CD4-positive, alpha-beta T cell (primary cell): ENCODE results near the gene INTS11. TPM values are rescaled to one million over a fixed set of nuclear protein-coding genes. Genes with fewer than 3 reads are reported as not detected.
A peak's percentile ranks its signal among the peaks of the same experiment; 100 is the strongest.

Experiments
- ATAC-seq: fragments of 200-7000 bp; cut with Tn5 transposase; one replicate; pipeline ENCODE4 v1.10.0; 2022; ENCODE audit warnings: mild to moderate bottlenecking; ENCODE audit not compliant: poor library complexity
- CTCF ChIA-PET: fragments of 350-600 bp; sonication (Branson Sonifier 250); formaldehyde crosslinking; loops from one replicate; lab custom pipeline; 2021; ENCODE audit warnings: antibody characterized with exemption, inconsistent platforms; lab: Charles Lee
- POLR2A ChIA-PET: fragments of 350-600 bp; sonication (Branson Sonifier 250); formaldehyde crosslinking; loops from one replicate; lab custom pipeline; 2021; ENCODE audit warnings: antibody characterized with exemption, inconsistent platforms; lab: Charles Lee
- DNase-seq, 14 experiments: peaks; one replicate each; pipeline ENCODE4 v3.0.0-alpha.2; 2013 to 2020; ENCODE audit warnings: mixed read lengths in 2 of 14
- H3K27ac ChIP-seq, 2 donors: one replicate each; pipeline versions ENCODE4 v1.5.1 to v1.7.0; 2013; ENCODE audit warnings: low read length in 2 of 2, low read depth in 1 of 2, mild to moderate bottlenecking in 1 of 2
- H3K27me3 ChIP-seq, 2 experiments: 1 replicate in 1 of 2; 2 replicates in 1 of 2; pipeline versions ENCODE4 v1.6.1 to v1.7.0; 2013; ENCODE audit warnings: low read length in 2 of 2, control low read depth in 1 of 2, mild to moderate bottlenecking in 1 of 2, moderate library complexity in 1 of 2; ENCODE audit not compliant: insufficient read depth in 2 of 2, control insufficient read depth in 1 of 2
- H3K36me3 ChIP-seq: one replicate; pipeline ENCODE4 v1.6.1; 2013; ENCODE audit warnings: low read length, control low read depth; ENCODE audit not compliant: insufficient read depth
- H3K4me1 ChIP-seq: one replicate; pipeline ENCODE4 v1.6.1; 2013; ENCODE audit warnings: low read length, control low read depth; ENCODE audit not compliant: insufficient read depth
- H3K4me3 ChIP-seq: one replicate; pipeline ENCODE4 v1.5.1; 2013; ENCODE audit warnings: mild to moderate bottlenecking, low read length, moderate library complexity
- H3K9me3 ChIP-seq, 2 experiments: 1 replicate in 1 of 2; 2 replicates in 1 of 2; pipeline versions ENCODE4 v1.6.1 to v1.7.0; 2013; ENCODE audit warnings: low read length in 2 of 2, mild to moderate bottlenecking in 2 of 2, control low read depth in 1 of 2, moderate library complexity in 1 of 2; ENCODE audit not compliant: control insufficient read depth in 1 of 2, insufficient read depth in 1 of 2
- H3K27ac Mint-ChIP-seq: one replicate; pipeline ENCODE4 v1.8.0; 2020; ENCODE audit warnings: mixed read lengths
- H3K27me3 Mint-ChIP-seq: one replicate; pipeline ENCODE4 v1.8.0; 2021; ENCODE audit warnings: mixed read lengths
- H3K36me3 Mint-ChIP-seq: one replicate; pipeline ENCODE4 v1.8.0; 2021; ENCODE audit warnings: low read depth, mixed read lengths
- H3K4me1 Mint-ChIP-seq: one replicate; pipeline ENCODE4 v1.8.0; 2021; ENCODE audit warnings: low read depth, mixed read lengths
- H3K4me3 Mint-ChIP-seq: one replicate; pipeline ENCODE4 v1.8.0; 2020; ENCODE audit warnings: mild to moderate bottlenecking, mixed read lengths
- H3K9me3 Mint-ChIP-seq: one replicate; pipeline ENCODE4 v1.8.0; 2020; ENCODE audit warnings: mixed read lengths
- intact Hi-C, 2 experiments: fragments of 100-400 bp; cut with DNase I in 1 of 2; cut with micrococcal nuclease in 1 of 2; formaldehyde crosslinking; loops; one replicate each; pipeline versions ENCODE4 v1.15.1 to v1.9.0; 2023 to 2025; cut with DNase I, micrococcal nuclease
- total RNA-seq, 174 experiments: library from RNA in 2 of 174; stranded (reverse) in 2 of 174; gene quantifications; one replicate each; pipeline ENCODE4 v1.2.3 and lab custom pipeline; 2021 to 2026
- TF ChIP-seq, protein P1 (sequence below): fragments of 200-600 bp; IDR thresholded peaks from one replicate; pipeline ENCODE4 v1.8.0; 2022; ENCODE audit warnings: antibody characterized with exemption, mild to moderate bottlenecking

Gene INTS11
- total RNA-seq, 2 experiments from 2014 or later: 130 to 137 TPM

DNA sequence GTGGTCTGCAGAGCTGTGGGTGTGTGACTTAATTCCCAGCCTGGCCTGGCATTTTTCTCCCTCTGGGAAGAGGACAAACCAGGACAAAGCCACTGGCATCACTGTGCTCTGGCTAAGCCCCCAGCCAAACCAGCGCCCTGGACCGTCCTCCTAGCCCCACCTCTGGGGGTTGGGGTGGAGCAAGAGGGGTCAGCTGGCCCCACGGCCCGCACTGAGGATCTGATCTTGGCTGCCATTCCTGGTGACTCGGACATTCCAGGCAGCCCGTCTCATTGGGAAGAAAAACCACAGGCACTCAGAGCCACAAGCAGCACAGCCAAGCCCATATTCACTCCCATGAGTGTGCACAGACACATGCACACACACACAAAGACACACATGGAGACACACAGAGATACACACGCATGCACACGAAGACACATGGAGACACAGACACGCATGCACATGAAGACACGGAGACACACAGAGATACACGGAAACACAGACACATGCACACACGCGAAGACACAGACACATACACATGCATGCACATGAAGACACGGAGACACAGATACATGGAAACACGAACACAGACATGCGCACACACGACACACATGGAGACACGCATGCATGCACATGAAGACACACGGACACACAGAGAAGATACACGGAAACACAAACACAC, 36.2 kb upstream of the INTS11 start:
- TF ChIP-seq, protein P1, sequence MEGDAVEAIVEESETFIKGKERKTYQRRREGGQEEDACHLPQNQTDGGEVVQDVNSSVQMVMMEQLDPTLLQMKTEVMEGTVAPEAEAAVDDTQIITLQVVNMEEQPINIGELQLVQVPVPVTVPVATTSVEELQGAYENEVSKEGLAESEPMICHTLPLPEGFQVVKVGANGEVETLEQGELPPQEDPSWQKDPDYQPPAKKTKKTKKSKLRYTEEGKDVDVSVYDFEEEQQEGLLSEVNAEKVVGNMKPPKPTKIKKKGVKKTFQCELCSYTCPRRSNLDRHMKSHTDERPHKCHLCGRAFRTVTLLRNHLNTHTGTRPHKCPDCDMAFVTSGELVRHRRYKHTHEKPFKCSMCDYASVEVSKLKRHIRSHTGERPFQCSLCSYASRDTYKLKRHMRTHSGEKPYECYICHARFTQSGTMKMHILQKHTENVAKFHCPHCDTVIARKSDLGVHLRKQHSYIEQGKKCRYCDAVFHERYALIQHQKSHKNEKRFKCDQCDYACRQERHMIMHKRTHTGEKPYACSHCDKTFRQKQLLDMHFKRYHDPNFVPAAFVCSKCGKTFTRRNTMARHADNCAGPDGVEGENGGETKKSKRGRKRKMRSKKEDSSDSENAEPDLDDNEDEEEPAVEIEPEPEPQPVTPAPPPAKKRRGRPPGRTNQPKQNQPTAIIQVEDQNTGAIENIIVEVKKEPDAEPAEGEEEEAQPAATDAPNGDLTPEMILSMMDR: no peak
- CTCF ChIA-PET: no interaction called here
- H3K27me3 ChIP-seq: peaks cover 22 to 26% of the 10 kb centered on the region in 2 experiments
- H3K4me3 ChIP-seq: no peak overlapping the region
- no peak overlapping the region for H3K27ac ChIP-seq
- peaks cover 0 to 14% of the 10 kb centered on the region in 2 experiments for H3K9me3 ChIP-seq
- Mint-ChIP-seq H3K27ac (no peak overlapping the region), H3K27me3 (peaks cover 26% of the 10 kb centered on the region), H3K9me3 (no peaks in the 10 kb centered on the region), H3K4me3 (no peak overlapping the region), H3K36me3 (no peaks in the 10 kb centered on the region), H3K4me1 (peaks cover 12% of the 10 kb centered on the region)
- H3K36me3 ChIP-seq: no peaks in the 10 kb centered on the region
- intact Hi-C loops: no loop called here
- H3K4me1 ChIP-seq: peaks cover 25% of the 10 kb centered on the region
- POLR2A ChIA-PET: no interaction called here
- no peak for ATAC-seq
- no peak for DNase-seq

DNA sequence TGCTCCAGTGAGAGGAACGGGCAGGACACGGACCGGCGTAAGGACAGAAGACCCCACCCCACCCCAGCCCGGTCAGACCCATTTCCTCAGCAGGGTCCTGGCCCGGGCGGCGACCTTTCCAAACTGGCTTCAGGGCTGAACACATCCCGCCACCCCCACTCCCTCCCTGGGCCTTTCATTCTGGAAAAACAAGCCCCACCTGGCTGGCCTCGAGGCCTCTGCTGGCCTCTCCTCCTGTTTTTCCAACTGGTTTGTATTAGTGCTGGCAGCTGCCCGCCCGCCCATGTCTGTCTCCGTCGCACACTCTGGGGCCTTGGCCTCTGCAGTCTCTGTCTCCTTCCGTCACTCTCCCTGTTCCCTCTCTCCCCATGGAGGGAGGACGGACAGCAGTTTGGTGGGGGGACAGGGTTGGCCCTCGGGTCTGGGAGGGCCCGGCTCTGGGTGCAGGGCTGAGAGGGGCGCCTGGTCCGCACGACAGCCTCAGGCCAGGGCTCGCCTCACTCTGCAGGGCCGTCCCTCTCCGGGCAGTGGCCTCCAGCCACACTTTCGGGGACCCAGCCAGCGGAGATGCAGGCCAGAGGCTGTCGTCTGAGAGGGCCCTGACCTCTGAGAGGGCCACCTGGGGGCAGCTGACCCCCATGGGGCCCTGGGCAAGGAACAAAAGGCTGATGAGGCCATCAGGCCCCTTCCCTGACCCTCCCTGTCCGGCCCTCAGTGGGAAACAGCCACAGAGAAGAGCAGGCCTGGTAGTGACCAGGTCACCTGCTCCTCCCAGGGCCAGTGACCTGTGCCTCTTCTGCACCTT, 35.4 kb upstream of the INTS11 start:
- peaks cover 0 to 14% of the 10 kb centered on the region in 2 experiments for H3K9me3 ChIP-seq
- Mint-ChIP-seq H3K27me3 (peaks cover 26% of the 10 kb centered on the region), H3K4me1 (peaks cover 12% of the 10 kb centered on the region), H3K4me3 (peak overlapping the region; percentile 39), H3K27ac (peak overlapping the region; percentile 79), H3K36me3 (no peaks in the 10 kb centered on the region), H3K9me3 (no peaks in the 10 kb centered on the region)
- no peak overlapping the region for H3K4me3 ChIP-seq
- DNase-seq: no peak
- no peaks in the 10 kb centered on the region for H3K36me3 ChIP-seq
- TF ChIP-seq, protein P1: no peak
- ATAC-seq: no peak
- peaks cover 25% of the 10 kb centered on the region for H3K4me1 ChIP-seq
- H3K27me3 ChIP-seq: peaks cover 22 to 30% of the 10 kb centered on the region in 2 experiments
- no peak overlapping the region for H3K27ac ChIP-seq
- POLR2A ChIA-PET: no interaction called here
- CTCF ChIA-PET: no interaction called here
- intact Hi-C loops: no loop called here

DNA sequence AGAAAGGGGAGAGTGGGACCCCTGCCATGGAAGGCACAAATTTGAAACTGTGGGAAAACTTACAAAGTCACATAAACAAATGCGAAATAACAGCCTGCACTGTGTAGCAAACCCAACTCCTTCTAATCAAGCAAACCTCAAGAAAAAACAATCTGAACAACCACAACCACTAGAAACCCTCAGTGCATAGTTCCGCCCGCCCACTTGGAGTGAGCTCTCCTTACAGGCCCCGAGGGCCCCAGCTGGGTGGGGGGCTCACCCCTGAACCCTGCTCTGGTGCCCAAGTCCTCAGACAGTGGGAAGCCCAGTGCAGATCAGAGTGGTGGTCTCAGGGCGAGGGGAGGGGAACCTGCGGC, 34.8 kb upstream of the INTS11 start:
- Histone ChIP-seq H3K27me3 (peaks cover 23 to 33% of the 10 kb centered on the region in 2 experiments), H3K9me3 (peaks cover 0 to 15% of the 10 kb centered on the region in 2 experiments), H3K36me3 (no peaks in the 10 kb centered on the region), H3K4me3 (no peak overlapping the region), H3K4me1 (peaks cover 30% of the 10 kb centered on the region), H3K27ac (peak overlapping the region in 1 of 2 donors; percentile 7)
- H3K4me3 Mint-ChIP-seq: peak overlapping the region; percentile 39
- ATAC-seq: peak; percentile 77
- H3K9me3 Mint-ChIP-seq: no peaks in the 10 kb centered on the region
- H3K27me3 Mint-ChIP-seq: peaks cover 26% of the 10 kb centered on the region
- POLR2A ChIA-PET: no interaction called here
- H3K36me3 Mint-ChIP-seq: no peaks in the 10 kb centered on the region
- TF ChIP-seq, protein P1: no peak
- peak overlapping the region; percentile 79 for H3K27ac Mint-ChIP-seq
- intact Hi-C loops: no loop called here
- CTCF ChIA-PET: no interaction called here
- H3K4me1 Mint-ChIP-seq: peaks cover 13% of the 10 kb centered on the region
- peak in 1 of 14 experiments; percentile 24 for DNase-seq
